Right lobe of liver (tissue), 6 donors: ENCODE results near the gene AREG. TPM values are rescaled to one million over a fixed set of nuclear protein-coding genes. Genes with fewer than 3 reads are reported as not detected.

ENCODE experiments used
- ATAC-seq, 4 donors: fragments of 200-7000 bp; cut with Tn5 transposase; one replicate each; pipeline ENCODE4 v1.9.1; 2020; ENCODE audit warnings: mild to moderate bottlenecking in 4 of 4, moderate library complexity in 4 of 4
- DNase-seq, 3 donors: peaks; one replicate each; pipeline ENCODE4 v3.0.0-alpha.2; 2020
- H3K27ac ChIP-seq, 3 donors: fragments of 200-600 bp; one replicate each; pipeline ENCODE4 v1.8.0; 2022
- H3K27me3 ChIP-seq, 2 donors: fragments of 200-600 bp; one replicate each; pipeline ENCODE4 v1.8.0; 2022
- H3K36me3 ChIP-seq, 4 donors: fragments of 200-600 bp; sonication (generic) in 1 of 4; one replicate each; pipeline versions ENCODE4 v1.5.1 to v1.8.0; 2017 to 2022; ENCODE audit warnings: control low read depth in 1 of 4
- H3K4me1 ChIP-seq, 4 donors: fragments of 200-600 bp; sonication (generic) in 1 of 4; one replicate each; pipeline versions ENCODE4 v1.5.1 to v1.8.0; 2017 to 2022; ENCODE audit warnings: control low read depth in 1 of 4
- H3K4me3 ChIP-seq, 3 donors: fragments of 200-600 bp; one replicate each; pipeline ENCODE4 v1.8.0; 2022
- H3K9me3 ChIP-seq, 4 donors: fragments of 200-600 bp; sonication (generic) in 1 of 4; one replicate each; pipeline versions ENCODE4 v1.5.1 to v1.8.0; 2017 to 2022; ENCODE audit warnings: control low read depth in 1 of 4
- CTCF ChIP-seq, 4 donors: fragments of 200-600 bp in 3 of 4; fragments of 450-650 bp in 1 of 4; IDR thresholded peaks; one replicate each; pipeline versions ENCODE4 v1.5.1 to v1.8.0; 2016 to 2022; ENCODE audit warnings: antibody characterized with exemption in 4 of 4, mild to moderate bottlenecking in 2 of 4
- POLR2A ChIP-seq: fragments of 450-650 bp; IDR thresholded peaks from one replicate; pipeline ENCODE4 v1.6.1; 2017; ENCODE audit warnings: antibody characterized with exemption, mild to moderate bottlenecking
- WGBS: methylation state at CpG from one replicate; pipeline ENCODE4 v1.1.6; 2018; ENCODE audit warnings: low coverage, low lambda C conversion rate; ENCODE audit not compliant: insufficient coverage; ENCODE audit errors: missing lambda C conversion rate; 5-methylcytosine and 5-hydroxymethylcytosine counted together
- intact Hi-C, 2 donors: fragments of 100-400 bp; cut with DNase I; formaldehyde crosslinking; loops; one replicate each; pipeline versions ENCODE4 v1.11.2 to v1.14.1; 2022
- total RNA-seq, 6 experiments: library from RNA; depleted of rRNA in 2 of 6; stranded (reverse); fragments of >200 nt in 2 of 6; fragmentation: NEBNext Ultra II Directional in 3 of 6; extraction: Animal tissue kit (Norgen Biotek cat#: 25700) in 3 of 6; gene quantifications; one replicate each; pipeline versions ENCODE4 v1.1.0 to v1.2.4, GENCODE V29; 2016 to 2023
- donor health status: DM: no; HTN: yes; CAD: no.
- donor health status: DM: no; HTN: no; CAD: no.
- donor health status: DM: no; HTN: no; CAD: no.
- donor health status: DM: no; HTN: yes; CAD: no.
- donor health status: DM: no; HTN: yes; CAD: no.

The AREG gene
- total RNA-seq, 6 experiments from 2014 or later: 0.24 to 2.7 (median 0.39) TPM; not detected in 3

- no peaks in the 10 kb centered on the region for H3K9me3 ChIP-seq
- no peak for DNase-seq
- 70% methylated on average over 5 of the region's 5 CpGs for WGBS
- intact Hi-C loops: no loop called here
- H3K4me3 ChIP-seq: no peak overlapping the region
- no peaks in the 10 kb centered on the region for H3K4me1 ChIP-seq
- no peak for ATAC-seq
- TF ChIP-seq POLR2A (no peak), CTCF (IDR thresholded peaks at IDR 0.05) (no peak)
- H3K27me3 ChIP-seq: peaks cover 0 to 4% of the 10 kb centered on the region in 2 donors
- no peak overlapping the region for H3K27ac ChIP-seq
- H3K36me3 ChIP-seq: no peaks in the 10 kb centered on the region
Measured at GRCh38 chr4:74456849-74457395, 12.0 kb downstream of the AREG start.

GRCh38 chr4:74460833-74461232 is 15.9 kb downstream of the AREG start:
- no peaks in the 10 kb centered on the region for H3K36me3 ChIP-seq
- TF ChIP-seq CTCF (IDR thresholded peaks at IDR 0.05) (no peak), POLR2A (no peak)
- H3K27ac ChIP-seq: no peak overlapping the region
- no peak for DNase-seq
- intact Hi-C loops: no loop called here
- no peaks in the 10 kb centered on the region for H3K9me3 ChIP-seq
- no peak overlapping the region for H3K4me3 ChIP-seq
- no peaks in the 10 kb centered on the region for H3K4me1 ChIP-seq
- ATAC-seq: no peak
- no peaks in the 10 kb centered on the region for H3K27me3 ChIP-seq

GRCh38 chr4:74463123-74463522 is 18.2 kb downstream of the AREG start:
- H3K4me1 ChIP-seq: no peaks in the 10 kb centered on the region
- intact Hi-C loops: no loop called here
- no peak overlapping the region for H3K4me3 ChIP-seq
- 75% methylated on average over 1 of the region's 1 CpG for WGBS
- no peaks in the 10 kb centered on the region for H3K9me3 ChIP-seq
- no peaks in the 10 kb centered on the region for H3K27me3 ChIP-seq
- no peak for DNase-seq
- no peak for ATAC-seq
- no peaks in the 10 kb centered on the region for H3K36me3 ChIP-seq
- no peak overlapping the region for H3K27ac ChIP-seq
- TF ChIP-seq CTCF (IDR thresholded peaks at IDR 0.05) (no peak), POLR2A (no peak)

GRCh38 chr4:74464291-74464690 is 19.4 kb downstream of the AREG start:
- H3K36me3 ChIP-seq: no peaks in the 10 kb centered on the region
- no peak overlapping the region for H3K27ac ChIP-seq
- no peak for ATAC-seq
- no peak for DNase-seq
- intact Hi-C loops: no loop called here
- H3K27me3 ChIP-seq: no peaks in the 10 kb centered on the region
- no peaks in the 10 kb centered on the region for H3K9me3 ChIP-seq
- H3K4me1 ChIP-seq: no peaks in the 10 kb centered on the region
- no peak overlapping the region for H3K4me3 ChIP-seq
- TF ChIP-seq POLR2A (no peak), CTCF (IDR thresholded peaks at IDR 0.05) (no peak)

GRCh38 chr4:74466242-74466641 is 21.3 kb downstream of the AREG start:
- Histone ChIP-seq H3K9me3 (no peaks in the 10 kb centered on the region), H3K4me3 (no peak overlapping the region), H3K4me1 (no peaks in the 10 kb centered on the region), H3K36me3 (no peaks in the 10 kb centered on the region), H3K27ac (no peak overlapping the region), H3K27me3 (no peaks in the 10 kb centered on the region)
- ATAC-seq: no peak
- TF ChIP-seq CTCF (IDR thresholded peaks at IDR 0.05): no peak
- no peak for TF ChIP-seq POLR2A
- intact Hi-C loops: no loop called here
- 36% methylated on average over 1 of the region's 1 CpG for WGBS
- no peak for DNase-seq
